Testis (tissue), 2 donors: Measurements from ENCODE around the gene IGSF11.

Experiments
- CTCF ChIP-seq, 3 experiments: fragments of 450-650 bp in 2 of 3; fragments of 200-600 bp in 1 of 3; sonication (generic) in 1 of 3; IDR thresholded peaks; one replicate each; pipeline ENCODE4 v1.5.1; 2016 to 2019; ENCODE audit warnings: antibody characterized with exemption in 3 of 3, mild to moderate bottlenecking in 2 of 3, moderate library complexity in 1 of 3
- POLR2A ChIP-seq: fragments of 450-650 bp; IDR thresholded peaks from one replicate; pipeline ENCODE4 v1.6.1; 2017; ENCODE audit warnings: antibody characterized with exemption, mild to moderate bottlenecking, moderate library complexity

GRCh38 chr3:119073258-119074001 lies 38.8 kb upstream of the IGSF11 start:
- no peak for TF ChIP-seq CTCF (IDR thresholded peaks at IDR 0.05)
- no peak for TF ChIP-seq POLR2A
